ENCODE results near the gene PIGZ. TPM values are rescaled to one million over a fixed set of nuclear protein-coding genes. Genes with fewer than 3 reads are reported as not detected.
"Not testable (repeated sequence)": the region's sequence is repeated elsewhere in the genome, so short reads cannot be mapped to it uniquely, and the experiment has no call there.

PIGZ gene
- total and polyA plus RNA-seq, 5 donors from 2014 or later, result 0.34 to 0.47 (median 0.42) TPM; not detected in 1

DNA sequence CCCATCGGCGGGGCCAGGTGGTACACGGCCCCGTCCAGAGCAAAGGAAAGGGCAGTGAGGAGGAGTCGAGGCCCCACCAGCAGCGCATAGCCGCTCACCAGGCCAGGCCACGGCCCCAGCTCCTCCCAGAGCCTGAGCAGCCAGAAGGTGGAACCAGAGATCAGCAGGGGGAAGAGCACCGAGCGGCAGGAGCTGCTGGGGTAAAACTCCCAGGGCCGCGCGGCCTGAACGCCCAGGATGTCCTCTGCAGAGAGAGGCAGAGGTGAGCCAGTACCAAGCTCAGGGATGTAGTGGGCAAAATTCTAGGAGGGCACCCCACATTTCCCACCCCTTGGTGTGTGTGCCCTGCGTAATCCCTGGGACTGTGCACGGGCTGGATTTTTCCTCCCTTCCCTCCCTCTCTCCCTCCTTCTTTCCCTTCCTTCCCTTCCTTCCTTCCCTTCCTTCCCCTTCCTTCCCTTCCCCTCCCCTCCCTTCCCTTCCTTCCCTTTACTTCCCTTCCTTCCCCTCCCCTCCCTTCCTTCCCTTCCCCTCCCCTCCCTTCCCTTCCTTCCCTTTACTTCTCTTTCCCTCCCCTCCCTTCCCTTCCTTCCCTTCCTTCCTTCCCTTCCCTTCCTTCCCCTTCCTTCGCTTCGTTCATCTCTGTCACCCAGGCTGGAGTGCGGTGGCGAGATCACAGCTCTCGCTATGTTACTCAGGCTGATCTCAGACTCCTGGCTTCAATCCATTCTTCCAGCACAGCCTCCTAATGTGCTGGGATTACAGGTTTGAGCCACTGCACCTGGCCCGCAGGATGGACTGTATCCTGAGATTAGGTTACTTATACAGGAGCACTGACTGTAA, 20.0 kb downstream of the PIGZ start:
- ATAC-seq (ENCODE audit: low read depth in 2 of 2) (no peak), DNase-seq (no peak)
- Mint-ChIP-seq H3K4me1 (peaks cover 0 to 15% (median 6%) of the 10 kb centered on the region in 4 donors), H3K27me3 (peaks cover 6% of the 10 kb centered on the region), H3K9me3 (no peaks in the 10 kb centered on the region), H3K4me3 (no peak overlapping the region), H3K27ac (no peak overlapping the region), H3K36me3 (peaks cover 12% of the 10 kb centered on the region)
- Histone ChIP-seq H3K9me3 (ENCODE audit: control insufficient read depth in 2 of 2, low read length in 2 of 2) (no peaks in the 10 kb centered on the region), H3K27ac (ENCODE audit: insufficient read depth, low read length, poor library complexity, severe bottlenecking) (no peak overlapping the region), H3K27me3 (ENCODE audit: control insufficient read depth, insufficient read depth, low read length) (no peaks in the 10 kb centered on the region), H3K4me1 (ENCODE audit: control insufficient read depth, insufficient read depth, low read length, poor library complexity, severe bottlenecking) (peaks cover 3% of the 10 kb centered on the region), H3K36me3 (ENCODE audit: control insufficient read depth, insufficient read depth, low read length) (no peaks in the 10 kb centered on the region), H3K4me3 (ENCODE audit: low read depth, low read length) (no peak overlapping the region)

DNA sequence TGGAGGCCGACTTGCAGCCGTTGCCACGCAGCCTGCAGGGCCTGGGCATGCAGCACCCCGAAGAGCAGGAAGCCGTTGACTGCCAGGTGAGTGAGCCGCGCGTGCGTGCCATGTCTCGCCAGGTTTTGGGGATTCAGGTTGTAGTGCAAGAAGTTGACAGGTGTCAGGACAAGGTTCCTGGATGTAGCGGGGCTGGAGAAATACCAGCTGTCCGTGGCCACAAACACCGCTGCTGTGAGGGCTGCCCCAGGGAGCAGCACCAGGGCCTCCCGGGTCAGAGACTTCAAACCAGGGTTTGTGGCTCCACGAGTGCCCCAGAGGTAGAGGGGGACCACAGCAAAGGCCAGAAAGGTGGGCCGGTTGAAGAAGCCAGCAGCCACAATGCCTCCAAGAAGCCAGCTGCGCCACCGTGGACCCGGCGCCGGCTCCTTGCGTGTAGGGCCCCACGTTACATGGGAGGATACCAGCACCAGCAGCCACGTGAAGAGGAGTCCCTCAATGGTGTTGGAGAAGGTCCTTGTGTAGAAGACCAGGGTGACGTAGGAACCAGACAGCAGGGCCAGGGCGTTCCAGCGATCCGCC, 20.7 kb downstream of the PIGZ start:
- Mint-ChIP-seq H3K4me1 (peaks cover 5 to 23% (median 13%) of the 10 kb centered on the region in 4 donors), H3K4me3 (no peak overlapping the region), H3K36me3 (peaks cover 12% of the 10 kb centered on the region), H3K9me3 (no peaks in the 10 kb centered on the region), H3K27me3 (peaks cover 6% of the 10 kb centered on the region), H3K27ac (no peak overlapping the region)
- no peak for ATAC-seq (ENCODE audit: low read depth in 2 of 2)
- no peak for DNase-seq
- no peaks in the 10 kb centered on the region for H3K36me3 ChIP-seq (ENCODE audit: control insufficient read depth, insufficient read depth, low read length)
- H3K4me3 ChIP-seq (ENCODE audit: low read depth, low read length), result no peak overlapping the region
- peaks cover 10% of the 10 kb centered on the region for H3K4me1 ChIP-seq (ENCODE audit: control insufficient read depth, insufficient read depth, low read length, poor library complexity, severe bottlenecking)
- no peaks in the 10 kb centered on the region for H3K27me3 ChIP-seq (ENCODE audit: control insufficient read depth, insufficient read depth, low read length)
- no peak overlapping the region for H3K27ac ChIP-seq (ENCODE audit: insufficient read depth, low read length, poor library complexity, severe bottlenecking)
- H3K9me3 ChIP-seq (ENCODE audit: control insufficient read depth in 2 of 2, low read length in 2 of 2), result no peaks in the 10 kb centered on the region

DNA sequence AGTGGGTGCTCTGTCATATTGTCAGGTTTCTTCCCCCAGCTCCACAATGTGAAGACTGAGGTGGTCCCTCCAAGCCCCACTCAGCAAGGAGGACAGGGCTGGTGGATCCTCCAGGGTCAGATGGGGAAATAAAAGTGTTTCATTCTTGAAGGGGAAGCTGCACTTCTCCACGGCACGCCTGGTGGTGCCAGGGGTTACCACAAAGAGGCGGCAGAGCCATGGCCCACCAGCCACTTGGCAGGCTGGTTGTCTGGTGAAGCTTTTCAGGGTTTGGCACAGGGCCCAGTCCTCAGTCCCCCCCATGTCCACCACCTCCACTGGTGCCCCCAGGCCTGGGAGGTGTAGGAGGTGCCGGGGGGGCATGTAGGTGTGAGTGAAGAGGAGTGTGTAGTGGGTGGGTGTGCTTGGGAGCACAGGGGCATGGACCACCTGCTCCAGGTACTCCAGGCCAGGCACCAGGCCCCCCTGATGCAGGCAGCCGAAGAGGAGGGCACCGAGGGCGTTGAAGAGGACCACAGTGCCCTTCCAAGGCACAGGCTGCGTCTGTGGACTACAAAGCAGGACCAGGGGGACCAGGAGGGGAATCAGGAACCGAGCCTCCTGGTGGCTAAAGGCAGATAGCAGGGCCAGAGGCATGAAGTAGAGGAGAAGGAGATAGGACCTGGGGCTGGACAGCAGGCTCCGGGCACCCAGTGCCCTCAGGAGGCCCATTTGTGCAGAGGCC, 21.3 kb downstream of the PIGZ start:
- Mint-ChIP-seq H3K36me3 (peaks cover 13% of the 10 kb centered on the region), H3K4me3 (no peak overlapping the region), H3K27me3 (peaks cover 8% of the 10 kb centered on the region), H3K4me1 (peaks cover 7 to 25% (median 14%) of the 10 kb centered on the region in 4 donors), H3K9me3 (no peaks in the 10 kb centered on the region), H3K27ac (no peak overlapping the region)
- Histone ChIP-seq H3K36me3 (ENCODE audit: control insufficient read depth, insufficient read depth, low read length) (no peaks in the 10 kb centered on the region), H3K4me3 (ENCODE audit: low read depth, low read length) (no peak overlapping the region), H3K27ac (ENCODE audit: insufficient read depth, low read length, poor library complexity, severe bottlenecking) (no peak overlapping the region), H3K27me3 (ENCODE audit: control insufficient read depth, insufficient read depth, low read length) (no peaks in the 10 kb centered on the region), H3K4me1 (ENCODE audit: control insufficient read depth, insufficient read depth, low read length, poor library complexity, severe bottlenecking) (peaks cover 11% of the 10 kb centered on the region), H3K9me3 (ENCODE audit: control insufficient read depth in 2 of 2, low read length in 2 of 2) (no peaks in the 10 kb centered on the region)
- ATAC-seq (ENCODE audit: low read depth in 2 of 2), result no peak
- no peak for DNase-seq

DNA sequence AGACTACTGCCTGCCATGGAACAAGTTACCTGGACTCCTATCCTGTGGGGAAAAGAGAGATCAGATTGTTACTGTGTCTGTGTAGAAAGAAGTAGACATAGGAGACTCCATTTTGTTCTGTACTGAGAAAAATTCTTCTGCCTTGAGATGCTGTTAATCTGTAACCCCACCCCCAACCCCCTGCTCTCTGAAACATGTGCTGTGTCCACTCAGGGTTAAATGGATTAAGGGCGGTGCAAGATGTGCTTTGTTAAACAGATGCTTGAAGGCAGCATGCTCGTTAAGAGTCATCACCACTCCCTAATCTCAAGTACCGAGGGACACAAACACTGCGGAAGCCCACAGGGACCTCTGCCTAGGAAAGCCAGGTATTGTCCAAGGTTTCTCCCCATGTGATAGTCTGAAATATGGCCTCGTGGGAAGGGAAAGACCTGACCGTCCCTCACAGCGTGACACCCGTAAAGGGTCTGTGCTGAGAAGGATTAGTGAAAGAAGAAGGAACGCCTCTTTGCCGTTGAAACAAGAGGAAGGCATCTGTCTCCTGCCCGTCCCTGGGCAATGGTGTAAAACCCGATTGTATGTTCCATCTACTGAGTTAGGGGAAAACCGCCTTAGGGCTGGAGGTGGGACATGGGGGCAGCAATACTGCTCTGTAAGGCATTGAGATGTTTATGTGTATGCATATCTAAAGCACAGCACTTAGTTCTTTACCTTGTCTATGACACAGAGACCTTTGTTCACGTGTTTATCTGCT, 24.4 kb downstream of the PIGZ start:
- Histone ChIP-seq H3K4me1 (ENCODE audit: control insufficient read depth, insufficient read depth, low read length, poor library complexity, severe bottlenecking) (peaks cover 28% of the 10 kb centered on the region), H3K4me3 (ENCODE audit: low read depth, low read length) (peak overlapping the region; percentile 94)
- not testable (repeated sequence) for H3K27ac ChIP-seq (ENCODE audit: insufficient read depth, low read length, poor library complexity, severe bottlenecking); H3K9me3 ChIP-seq (ENCODE audit: control insufficient read depth in 2 of 2, low read length in 2 of 2); H3K36me3 ChIP-seq (ENCODE audit: control insufficient read depth, insufficient read depth, low read length); DNase-seq; ATAC-seq (ENCODE audit: low read depth in 2 of 2); H3K9me3 Mint-ChIP-seq; H3K27me3 Mint-ChIP-seq; H3K27me3 ChIP-seq (ENCODE audit: control insufficient read depth, insufficient read depth, low read length)
- Mint-ChIP-seq H3K4me3 (peak overlapping the region; percentile 7 to 98 (median 98)), H3K4me1 (peaks cover 15 to 52% (median 32%) of the 10 kb centered on the region in 4 donors), H3K36me3 (peaks cover 15% of the 10 kb centered on the region), H3K27ac (peak overlapping the region in 1 of 3 donors; percentile 99)

DNA sequence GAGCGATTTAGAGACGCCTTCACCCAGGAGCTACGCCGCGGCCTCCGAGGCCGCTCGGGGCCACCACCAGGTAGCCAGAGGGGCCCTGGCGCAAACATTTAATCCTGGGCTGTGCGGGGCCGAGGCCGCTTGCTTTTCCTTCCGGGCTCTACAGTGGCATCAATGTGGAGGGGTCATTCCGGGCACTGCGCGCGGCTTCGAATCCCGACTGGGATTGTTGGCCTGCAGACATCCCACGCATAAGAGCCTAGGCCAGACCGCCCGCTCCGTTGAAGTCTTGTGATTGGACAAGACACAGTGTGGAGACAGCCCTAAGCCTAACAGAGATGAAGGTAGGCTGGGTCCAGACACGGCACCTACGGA, 25.7 kb downstream of the PIGZ start:
- Mint-ChIP-seq H3K4me1 (peaks cover 15 to 56% (median 37%) of the 10 kb centered on the region in 4 donors), H3K27me3 (peaks cover 4% of the 10 kb centered on the region), H3K4me3 (peak overlapping the region; percentile 95 to 98 (median 98)), H3K36me3 (peaks cover 27% of the 10 kb centered on the region), H3K27ac (peak overlapping the region; percentile 89 to 99 (median 97)), H3K9me3 (no peaks in the 10 kb centered on the region)
- ATAC-seq (ENCODE audit: low read depth in 2 of 2) (no peak), DNase-seq (peak in 1 of 3 donors; percentile 41)
- Histone ChIP-seq H3K4me1 (ENCODE audit: control insufficient read depth, insufficient read depth, low read length, poor library complexity, severe bottlenecking) (peaks cover 28% of the 10 kb centered on the region), H3K27ac (ENCODE audit: insufficient read depth, low read length, poor library complexity, severe bottlenecking) (peak overlapping the region; percentile 97), H3K9me3 (ENCODE audit: control insufficient read depth in 2 of 2, low read length in 2 of 2) (no peaks in the 10 kb centered on the region), H3K36me3 (ENCODE audit: control insufficient read depth, insufficient read depth, low read length) (peaks cover 16% of the 10 kb centered on the region), H3K27me3 (ENCODE audit: control insufficient read depth, insufficient read depth, low read length) (no peaks in the 10 kb centered on the region), H3K4me3 (ENCODE audit: low read depth, low read length) (peak overlapping the region; percentile 94)

DNA sequence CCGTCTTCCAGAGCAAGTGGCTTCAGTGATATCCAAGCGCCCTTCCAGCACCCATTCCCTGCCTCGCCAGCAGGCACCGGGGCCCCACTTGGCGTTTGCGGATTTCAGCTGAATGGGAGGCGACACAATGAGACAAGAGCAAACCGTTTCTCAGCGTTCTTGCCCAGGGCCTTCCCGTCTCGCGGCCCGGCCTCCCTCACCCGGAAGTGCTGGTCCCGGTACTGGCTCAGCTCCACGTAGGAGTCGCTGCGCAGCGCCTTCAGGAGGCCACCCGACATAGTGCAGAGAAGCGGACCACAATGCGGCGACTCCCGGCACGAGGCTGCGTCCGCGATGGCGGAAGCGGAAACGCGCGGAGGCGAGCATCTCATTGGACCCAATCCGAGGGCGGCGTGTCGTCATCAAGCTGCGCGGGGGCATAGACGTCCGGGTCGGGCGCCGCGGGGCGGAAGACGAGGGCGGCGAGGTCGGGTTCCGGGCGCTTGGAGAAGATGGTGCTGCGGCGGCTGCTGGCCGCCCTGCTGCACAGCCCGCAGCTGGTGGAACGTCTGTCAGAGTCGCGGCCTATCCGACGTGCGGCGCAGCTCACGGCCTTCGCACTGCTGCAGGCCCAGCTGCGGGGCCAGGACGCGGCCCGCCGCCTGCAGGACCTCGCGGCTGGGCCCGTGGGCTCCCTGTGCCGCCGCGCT, 26.3 kb downstream of the PIGZ start, which contains the start of gene NCBP2:
Gene NCBP2, minus strand, starts transcription at position 303 of the 689 bp plus-strand sequence. Its CDS starts 25 bp downstream, at position 278.
- Histone ChIP-seq H3K27me3 (ENCODE audit: control insufficient read depth, insufficient read depth, low read length) (no peaks in the 10 kb centered on the region), H3K36me3 (ENCODE audit: control insufficient read depth, insufficient read depth, low read length) (peaks cover 21% of the 10 kb centered on the region), H3K4me3 (ENCODE audit: low read depth, low read length) (peak within 1 kb of the TSS; percentile 94), H3K9me3 (ENCODE audit: control insufficient read depth in 2 of 2, low read length in 2 of 2) (no peaks in the 10 kb centered on the region), H3K4me1 (ENCODE audit: control insufficient read depth, insufficient read depth, low read length, poor library complexity, severe bottlenecking) (peaks cover 28% of the 10 kb centered on the region), H3K27ac (ENCODE audit: insufficient read depth, low read length, poor library complexity, severe bottlenecking) (peak within 1 kb of the TSS; percentile 97)
- H3K4me1 Mint-ChIP-seq, result peaks cover 15 to 59% (median 38%) of the 10 kb centered on the region in 4 donors
- peaks cover 31% of the 10 kb centered on the region for H3K36me3 Mint-ChIP-seq
- peak; percentile 99 for DNase-seq
- no peaks in the 10 kb centered on the region for H3K9me3 Mint-ChIP-seq
- peak; percentile 95 to 96 for ATAC-seq (ENCODE audit: low read depth in 2 of 2)
- peak within 1 kb of the TSS; percentile 98 to 99 (median 99) for H3K27ac Mint-ChIP-seq
- peaks cover 4% of the 10 kb centered on the region for H3K27me3 Mint-ChIP-seq
- H3K4me3 Mint-ChIP-seq, result peak within 1 kb of the TSS; percentile 98
